ENCODE measurements around the gene CRACDL.

- no peak for TF ChIP-seq CTCF (optimal IDR thresholded peaks at IDR 0.05 in 1 of 3, IDR thresholded peaks at IDR 0.05 in 1 of 3, conservative IDR thresholded peaks at IDR 0.05 in 1 of 3; ENCODE audit: extremely low read depth in 1 of 3, insufficient read depth in 2 of 3, low read length in 3 of 3)
- no peak for TF ChIP-seq EZH2 (IDR thresholded peaks at IDR 0.05; ENCODE audit: low read length)
Observed at GRCh38 chr2:98869272-98869641, 66.8 kb downstream of the CRACDL start.

Measured in keratinocyte (primary cell).